ENCODE data around the gene KLF2.
"Not testable (repeated sequence)": the region's sequence is repeated elsewhere in the genome, so short reads cannot be mapped to it uniquely, and the experiment has no call there.

Gene KLF2

DNA sequence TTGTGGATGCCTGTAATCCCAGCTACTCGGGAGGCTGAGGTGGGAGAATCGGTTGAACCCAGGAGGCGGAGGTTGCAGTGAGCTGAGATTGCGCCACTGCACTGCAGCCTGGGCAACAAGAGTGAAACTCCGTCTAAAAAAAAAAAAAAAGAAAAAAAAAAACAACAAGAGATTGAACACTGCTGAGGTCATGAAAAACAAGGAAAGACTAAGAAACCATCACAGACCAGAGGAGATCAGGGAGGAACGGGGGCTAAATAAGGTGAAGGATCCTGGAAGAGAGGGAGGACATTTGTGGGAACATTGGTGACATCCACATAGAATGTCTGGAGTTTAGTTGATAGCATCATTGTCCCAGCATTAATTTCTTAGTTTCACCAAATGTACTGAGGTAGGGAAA lies 19.6 kb upstream of the KLF2 start:
- not testable (repeated sequence) for H3K4me3 ChIP-seq (ENCODE audit: low read length); DNase-seq (ENCODE audit: low read depth, low spot score)

DNA sequence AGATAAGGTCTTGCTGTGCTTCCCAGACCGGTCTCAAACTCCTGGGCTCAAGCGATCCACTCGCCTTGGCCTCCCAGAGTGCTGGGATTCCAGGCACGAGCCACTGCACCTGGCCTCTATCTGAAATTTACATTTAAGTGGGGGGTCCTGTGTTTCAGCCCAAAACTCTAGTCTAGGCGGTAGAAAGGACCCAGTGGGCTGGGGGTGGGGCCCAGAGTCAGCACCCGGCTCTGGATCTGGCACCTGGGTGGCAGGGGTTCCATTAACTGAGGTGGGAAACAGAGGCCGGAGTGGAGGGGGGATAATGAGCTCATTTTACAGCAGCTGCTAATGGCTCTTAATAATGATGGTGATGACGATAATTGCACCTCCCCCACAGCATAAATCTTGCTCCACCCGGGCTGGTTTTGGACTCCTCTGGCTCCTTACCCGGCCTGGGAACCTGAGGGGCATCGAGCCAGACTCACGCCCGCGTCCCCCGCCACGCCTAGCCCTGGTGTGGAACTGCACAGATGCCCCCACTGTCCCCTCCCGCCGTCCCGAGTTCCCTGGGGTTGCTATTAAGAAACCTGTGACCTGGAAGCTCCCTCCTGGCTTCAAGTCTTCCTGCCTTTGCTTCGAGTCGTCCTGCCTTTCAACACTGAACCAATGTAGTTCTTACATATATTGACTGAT lies 17.8 kb upstream of the KLF2 start:
- DNase-seq (ENCODE audit: low read depth, low spot score), result no peak
- no peak overlapping the region for H3K4me3 ChIP-seq (ENCODE audit: low read length)

DNA sequence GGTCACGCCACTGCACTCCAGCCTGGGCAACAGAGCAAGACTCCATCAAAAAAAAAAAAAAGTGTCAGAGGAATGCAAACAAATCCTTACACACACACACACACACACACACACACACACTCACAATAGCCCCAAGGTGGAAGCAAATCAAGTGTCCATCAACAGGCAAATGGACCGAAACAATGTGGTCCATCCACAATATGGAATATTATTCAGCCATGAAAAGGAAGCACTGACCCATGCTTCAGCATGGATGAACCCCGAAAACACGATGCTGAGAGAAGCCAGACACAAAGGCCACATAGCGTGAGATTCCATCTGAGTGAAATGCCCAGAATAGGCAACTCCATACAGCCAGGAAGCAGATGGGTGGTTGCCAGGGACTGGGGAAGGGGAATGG lies 16.5 kb upstream of the KLF2 start:
- no peak for DNase-seq (ENCODE audit: low read depth, low spot score)
- no peak overlapping the region for H3K4me3 ChIP-seq (ENCODE audit: low read length)

DNA sequence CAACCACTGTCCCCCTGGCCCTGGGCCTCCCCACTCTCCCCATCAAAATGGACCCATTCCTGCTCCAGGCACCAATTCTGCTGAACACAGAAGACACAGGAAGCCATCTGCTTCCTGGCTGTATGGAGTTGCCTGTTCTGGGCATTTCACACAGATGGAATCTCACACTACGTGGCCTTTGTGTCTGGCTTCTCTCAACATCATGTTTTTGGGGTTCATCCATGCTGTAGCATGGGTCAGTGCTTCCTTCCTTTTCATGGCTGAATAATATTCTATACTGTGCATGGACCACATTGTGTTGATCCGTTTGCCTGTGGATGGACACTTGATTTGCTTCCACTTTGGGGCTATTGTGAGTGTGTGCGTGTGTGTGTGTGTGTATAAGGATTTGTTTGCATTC lies 15.0 kb upstream of the KLF2 start:
- DNase-seq (ENCODE audit: low read depth, low spot score), result no peak
- no peak overlapping the region for H3K4me3 ChIP-seq (ENCODE audit: low read length)

- DNase-seq (ENCODE audit: low read depth, low spot score), result no peak
- no peak overlapping the region for H3K4me3 ChIP-seq (ENCODE audit: low read length)
Measured at GRCh38 chr19:16315825-16316505, 8.7 kb upstream of the KLF2 start.

DNA sequence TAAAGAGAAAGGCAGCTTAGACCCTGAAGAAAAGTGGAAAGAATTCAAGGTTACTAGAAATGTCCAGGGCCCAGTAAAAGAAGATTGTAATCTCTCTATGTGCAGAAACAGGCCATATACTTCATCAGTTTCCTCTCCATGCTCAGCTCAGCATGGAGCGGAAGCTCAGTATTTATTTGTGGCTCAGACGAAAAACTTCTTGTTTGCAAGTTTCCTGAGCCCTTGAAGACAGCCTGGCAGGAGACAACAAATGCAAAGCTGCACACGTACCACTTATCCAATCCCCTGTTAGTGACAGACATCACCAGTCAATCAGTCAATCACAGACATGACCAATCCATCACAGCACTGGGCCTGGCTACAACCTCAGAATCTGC lies 8.1 kb upstream of the KLF2 start:
- DNase-seq (ENCODE audit: low read depth, low spot score), result no peak

DNA sequence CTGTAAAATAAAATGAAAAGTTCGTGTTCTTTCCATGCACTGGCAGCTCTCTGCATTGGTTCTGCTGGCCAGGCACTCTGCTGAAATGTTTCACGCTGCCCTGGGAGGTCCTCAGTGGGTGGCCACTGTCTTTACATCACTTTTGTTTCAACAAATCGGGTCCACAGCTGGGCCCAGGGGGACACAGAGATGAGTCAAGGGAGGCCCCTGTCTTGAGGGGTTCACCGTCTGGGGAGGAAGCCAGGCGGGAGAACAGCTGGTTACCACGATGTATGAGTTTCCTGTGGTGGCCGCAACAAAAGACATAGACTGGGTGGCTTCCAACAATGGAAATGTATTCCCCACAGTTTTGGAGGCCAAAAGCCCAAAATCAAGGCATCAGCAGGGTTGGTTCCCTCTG lies 5.1 kb upstream of the KLF2 start:
- H3K4me3 ChIP-seq (ENCODE audit: low read length), result no peak overlapping the region
- no peak for DNase-seq (ENCODE audit: low read depth, low spot score)

More for the DNA sequence above, 8.1 kb upstream of the KLF2 start:
- no peak overlapping the region for H3K4me3 ChIP-seq (ENCODE audit: low read length)

DNA sequence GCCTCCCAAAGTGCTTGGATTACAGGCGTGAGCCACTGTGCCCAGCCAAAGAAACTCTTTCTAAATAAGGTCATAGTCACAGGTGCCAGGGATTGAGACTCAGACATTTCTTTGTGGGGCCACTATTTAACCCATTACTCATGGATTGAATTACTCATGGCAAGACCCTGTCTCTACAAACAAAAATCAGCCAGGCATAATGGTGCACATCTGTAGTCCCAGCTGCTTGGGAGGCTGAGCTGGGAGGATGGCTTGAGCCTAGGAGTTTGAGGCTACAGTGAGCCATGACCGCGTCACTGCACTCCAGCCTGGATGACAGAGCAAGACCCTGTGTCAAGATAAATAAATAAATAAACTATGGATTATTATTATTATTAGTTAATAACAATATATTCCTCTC lies 3.6 kb upstream of the KLF2 start:
- H3K4me3 ChIP-seq (ENCODE audit: low read length), result no peak overlapping the region
- no peak for DNase-seq (ENCODE audit: low read depth, low spot score)

- no peak for DNase-seq (ENCODE audit: low read depth, low spot score)
- peak overlapping the region; percentile 54 for H3K4me3 ChIP-seq (ENCODE audit: low read length)
Measured at GRCh38 chr19:16325161-16325527, 518 bp downstream of the KLF2 start.

- no peak for DNase-seq (ENCODE audit: low read depth, low spot score)
- 0 out of 2 replicates have a peak overlapping the region, but pooled peaks have one; percentile 3 for H3K4me3 ChIP-seq (ENCODE audit: low read length)
Measured at GRCh38 chr19:16325641-16326400, 1.2 kb downstream of the KLF2 start.

GRCh38 chr19:16326401-16327168 lies 2.0 kb downstream of the KLF2 start:
- no peak for DNase-seq (ENCODE audit: low read depth, low spot score)
- H3K4me3 ChIP-seq (ENCODE audit: low read length), result peak overlapping the region; percentile 3; the same call in 1 of the 2 replicates

DNA sequence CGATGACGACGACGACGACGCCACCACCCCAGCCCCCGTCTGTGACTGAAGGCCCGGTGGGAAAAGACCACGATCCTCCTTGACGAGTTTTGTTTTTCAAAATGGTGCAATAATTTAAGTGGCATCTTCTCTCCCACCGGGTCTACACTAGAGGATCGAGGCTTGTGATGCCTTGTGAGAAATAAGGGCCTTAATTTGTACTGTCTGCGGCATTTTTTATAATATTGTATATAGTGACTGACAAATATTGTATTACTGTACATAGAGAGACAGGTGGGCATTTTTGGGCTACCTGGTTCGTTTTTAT lies 2.5 kb downstream of the KLF2 start:
- DNase-seq (ENCODE audit: low read depth, low spot score), result no peak
- no peak overlapping the region for H3K4me3 ChIP-seq (ENCODE audit: low read length)

DNA sequence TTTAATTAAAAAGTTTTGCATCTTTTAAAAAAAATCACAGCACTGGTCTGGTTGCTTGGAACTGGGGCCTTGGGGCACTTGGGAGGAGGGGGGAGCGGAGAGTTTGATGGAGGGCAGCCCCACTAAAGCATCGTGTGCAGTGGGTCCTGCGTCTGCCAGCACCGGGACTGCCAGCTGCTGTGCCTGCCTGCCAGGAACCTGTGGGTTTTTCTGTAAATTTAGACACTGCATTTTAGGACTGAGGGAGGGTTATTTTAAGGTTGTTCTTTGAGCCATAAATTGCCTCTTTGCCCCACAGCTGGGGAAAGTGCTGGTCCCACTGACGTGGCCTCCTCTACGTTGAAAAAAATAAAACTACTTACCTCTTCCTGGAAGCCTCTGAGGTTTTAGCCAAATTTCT lies 2.9 kb downstream of the KLF2 start:
- no peak overlapping the region for H3K4me3 ChIP-seq (ENCODE audit: low read length)
- DNase-seq (ENCODE audit: low read depth, low spot score), result no peak

DNA sequence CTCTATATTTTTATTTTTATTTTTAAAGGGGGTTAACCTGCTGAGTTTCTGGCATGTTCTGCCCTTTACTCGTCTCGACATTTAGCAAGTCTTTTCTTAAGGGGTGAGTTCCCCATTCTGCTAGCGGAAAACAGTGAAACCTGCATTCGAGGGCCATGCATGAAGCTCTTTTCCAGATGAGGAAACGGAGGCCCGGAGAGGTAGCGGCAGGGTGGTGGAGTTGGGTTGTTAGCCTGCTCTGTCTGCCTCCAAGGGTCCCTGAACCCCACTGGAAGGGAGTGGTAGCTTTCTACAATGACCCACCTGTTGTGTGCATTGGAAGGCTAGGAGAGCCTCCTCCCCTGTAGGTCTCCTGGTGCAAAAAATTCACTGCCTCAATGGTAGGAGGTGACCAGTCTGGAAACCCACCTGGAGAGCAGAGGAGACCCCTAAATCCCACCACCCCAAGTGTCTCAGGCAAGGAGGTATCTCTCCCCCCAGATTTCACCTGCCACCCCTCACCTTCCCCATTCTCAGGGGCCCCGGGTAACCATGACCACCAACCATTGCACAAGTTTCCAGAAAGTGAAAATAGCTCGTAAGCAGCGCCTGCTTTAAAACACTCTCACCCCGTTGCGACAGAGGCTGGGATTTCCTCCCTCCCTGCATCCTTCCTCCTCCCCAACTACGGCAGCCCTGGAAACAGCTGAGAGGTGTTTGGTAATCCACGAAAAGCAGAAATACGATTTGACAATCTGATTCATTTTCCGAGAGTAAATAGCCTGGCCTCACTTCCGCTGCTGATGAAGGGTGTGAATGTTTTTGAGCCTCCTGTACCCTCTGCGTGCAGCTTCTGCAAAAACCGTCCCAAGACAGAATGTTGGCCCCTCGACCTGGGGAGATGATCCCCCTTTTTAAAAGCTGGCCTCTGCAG lies 3.5 kb downstream of the KLF2 start:
- DNase-seq (ENCODE audit: low read depth, low spot score), result no peak
- peak overlapping the region; percentile 7; the same call in 1 of the 2 replicates for H3K4me3 ChIP-seq (ENCODE audit: low read length)

- DNase-seq (ENCODE audit: low read depth, low spot score), result no peak
- H3K4me3 ChIP-seq (ENCODE audit: low read length), result no peak overlapping the region
Measured at GRCh38 chr19:16328824-16329482, 4.3 kb downstream of the KLF2 start.

DNA sequence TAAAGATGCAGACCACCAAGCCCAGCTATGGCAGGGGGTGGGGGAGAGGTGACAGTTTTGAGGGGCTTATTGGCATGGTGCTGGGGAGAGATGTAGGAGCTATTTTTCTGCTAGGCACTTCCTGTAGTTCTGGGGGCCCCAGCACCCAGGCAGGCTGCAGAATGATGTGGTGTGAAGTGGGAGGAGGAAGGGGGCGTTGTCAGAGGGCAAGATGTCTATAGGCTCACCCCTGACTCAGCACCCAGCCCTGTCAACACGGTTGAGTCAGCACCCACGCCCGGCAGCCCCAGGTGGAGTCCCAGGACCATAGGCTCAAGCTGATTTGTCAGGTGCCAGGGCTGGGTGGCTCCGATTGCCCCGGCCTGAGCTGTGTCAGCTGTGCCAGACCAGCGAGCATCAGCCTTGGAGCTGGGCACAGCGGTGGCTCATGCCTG lies 5.8 kb downstream of the KLF2 start:
- no peak overlapping the region for H3K4me3 ChIP-seq (ENCODE audit: low read length)
- DNase-seq (ENCODE audit: low read depth, low spot score), result peak; percentile 62

DNA sequence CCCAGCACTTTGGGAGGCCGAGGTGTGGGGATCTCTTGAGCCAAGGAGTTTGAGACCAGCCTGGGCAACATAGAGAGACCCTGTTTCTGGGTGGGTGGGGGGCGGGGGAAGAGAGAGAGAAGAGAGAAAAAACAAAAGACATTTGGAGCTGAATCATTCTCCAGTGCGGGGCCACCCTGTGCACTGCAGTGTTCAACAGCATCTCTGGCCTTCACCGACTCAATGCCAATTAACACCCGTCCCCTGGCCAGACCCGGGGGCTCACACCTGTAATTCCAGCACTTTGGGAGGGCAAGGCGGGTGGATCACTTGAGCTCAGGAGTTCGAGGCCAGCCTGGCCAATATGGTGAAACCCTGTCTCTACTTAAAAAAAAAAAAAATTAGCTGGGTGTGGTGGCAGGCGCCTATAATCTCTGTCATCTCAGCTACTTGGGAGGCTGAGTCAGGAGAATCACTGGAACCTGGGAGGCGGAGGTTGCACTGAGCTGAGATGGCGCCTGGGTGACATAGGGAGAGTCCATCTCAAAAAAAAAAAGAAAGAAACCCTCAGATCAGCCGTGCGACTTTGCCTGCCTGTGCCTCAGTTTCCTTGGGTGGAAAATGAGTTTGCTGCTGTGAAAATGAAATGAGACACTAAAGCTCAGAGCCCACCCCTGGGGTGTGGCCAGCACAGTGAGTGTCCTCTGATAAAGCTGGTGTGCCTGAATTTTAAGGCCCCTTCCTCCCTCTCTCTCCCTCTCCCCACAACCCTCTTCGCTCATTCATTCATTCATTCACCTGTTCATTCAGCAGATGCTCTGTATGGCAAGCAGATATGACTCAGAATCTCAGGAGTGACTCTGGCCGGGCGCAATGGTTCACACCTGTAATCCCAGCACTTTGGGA lies 6.4 kb downstream of the KLF2 start:
- H3K4me3 ChIP-seq (ENCODE audit: low read length), result no peak overlapping the region
- DNase-seq (ENCODE audit: low read depth, low spot score), result no peak

All from Jurkat, Clone E6-1 (cell line).